Endothelial cell of hepatic sinusoid (primary cell): Measurements from ENCODE around the gene CKS2.
"Not testable (repeated sequence)": the region's sequence is repeated elsewhere in the genome, so short reads cannot be mapped to it uniquely, and the experiment has no call there.

Source experiments
- in situ Hi-C: cut with HindIII; loops from 2 replicates; pipeline ENCODE4 v1.10.0; 2017; ENCODE audit warnings: low sequenced_read_pairs

The CKS2 gene

GRCh38 chr9:89310475-89311345, at the start of gene CKS2:
CKS2 (plus strand) TSS chr9:89311195; CDS start chr9:89311293, 98 bp downstream.
- in situ Hi-C loops: loop anchor here (10.0 kb wide), 1 partner anchor 64 kb away; no protein-coding TSS in a partner anchor

GRCh38 chr9:89273528-89274279, 37.3 kb upstream of the CKS2 start:
- in situ Hi-C loops: no loop called here

- in situ Hi-C loops: no loop called here
Observed at GRCh38 chr9:89274838-89275237, 36.2 kb upstream of the CKS2 start.

- in situ Hi-C loops: not testable (repeated sequence)
Observed at GRCh38 chr9:89276040-89276439, 35.0 kb upstream of the CKS2 start.

GRCh38 chr9:89277043-89277442, 34.0 kb upstream of the CKS2 start:
- in situ Hi-C loops: no loop called here

- in situ Hi-C loops: no loop called here
Observed at GRCh38 chr9:89277454-89277853, 33.5 kb upstream of the CKS2 start.

GRCh38 chr9:89278551-89278950, 32.4 kb upstream of the CKS2 start:
- in situ Hi-C loops: no loop called here

- in situ Hi-C loops: no loop called here
Observed at GRCh38 chr9:89278997-89279739, 31.8 kb upstream of the CKS2 start.

- in situ Hi-C loops: loop anchor here (5.0 kb wide), 4 partner anchors 44 to 264 kb away; partner anchors contain the start of gene SHC3
Observed at GRCh38 chr9:89281106-89281505, 29.9 kb upstream of the CKS2 start.

- in situ Hi-C loops: loop anchor here (5.0 kb wide), 4 partner anchors 45 to 265 kb away; partner anchors contain the start of gene SHC3
Observed at GRCh38 chr9:89282248-89282968, 28.6 kb upstream of the CKS2 start.

GRCh38 chr9:89284076-89284475, 26.9 kb upstream of the CKS2 start:
- in situ Hi-C loops: loop anchor here (5.0 kb wide), 4 partner anchors 47 to 267 kb away; partner anchors contain the start of gene SHC3

- in situ Hi-C loops: no loop called here
Observed at GRCh38 chr9:89291741-89292140, 19.3 kb upstream of the CKS2 start.

GRCh38 chr9:89293014-89293413, 18.0 kb upstream of the CKS2 start:
- in situ Hi-C loops: no loop called here

- in situ Hi-C loops: no loop called here
Observed at GRCh38 chr9:89295400-89295799, 15.6 kb upstream of the CKS2 start.

- in situ Hi-C loops: not testable (repeated sequence)
Observed at GRCh38 chr9:89301996-89302395, 9.0 kb upstream of the CKS2 start.

GRCh38 chr9:89304020-89304833, 6.8 kb upstream of the CKS2 start:
- in situ Hi-C loops: no loop called here

- in situ Hi-C loops: no loop called here
Observed at GRCh38 chr9:89304834-89305188, 6.2 kb upstream of the CKS2 start.

GRCh38 chr9:89305868-89306267, 5.1 kb upstream of the CKS2 start:
- in situ Hi-C loops: no loop called here

GRCh38 chr9:89309166-89309565, 1.8 kb upstream of the CKS2 start:
- in situ Hi-C loops: no loop called here
